NT2/D1 (cell line): ENCODE measurements around the gene NTN4.

ENCODE experiments used
- DNase-seq: peaks from one replicate; pipeline ENCODE4 v3.0.0-alpha.2; 2011; ENCODE audit warnings: low read depth, low spot score
- H3K27me3 ChIP-seq: 2 replicates; pipeline ENCODE4 v1.6.0; 2011; ENCODE audit warnings: mild to moderate bottlenecking; ENCODE audit not compliant: insufficient read length, insufficient read depth
- H3K36me3 ChIP-seq: 2 replicates; pipeline ENCODE4 v1.6.1; 2011; ENCODE audit warnings: mild to moderate bottlenecking, low read length, mixed read lengths; ENCODE audit not compliant: insufficient read depth, insufficient read length
- H3K4me1 ChIP-seq: 2 replicates; pipeline ENCODE4 v1.5.1; 2011; ENCODE audit not compliant: insufficient read depth, insufficient read length
- H3K4me3 ChIP-seq: 2 replicates; pipeline ENCODE4 v1.5.1; 2011; ENCODE audit warnings: low read depth; ENCODE audit not compliant: insufficient read length
- H3K9ac ChIP-seq: 2 replicates; pipeline ENCODE4 v1.6.0; 2011; ENCODE audit warnings: low read depth; ENCODE audit not compliant: insufficient read length
- H3K9me3 ChIP-seq: 2 replicates; pipeline ENCODE4 v1.5.1; 2011; ENCODE audit warnings: mild to moderate bottlenecking, low read length; ENCODE audit not compliant: insufficient read depth
- SUZ12 ChIP-seq: IDR thresholded peaks from 2 replicates; pipeline ENCODE4 v1.6.1; 2011; ENCODE audit not compliant: insufficient read length, insufficient read depth; ENCODE audit errors: extremely low read depth
- YY1 ChIP-seq: IDR thresholded peaks from 2 replicates; pipeline ENCODE4 v1.6.1; 2011; ENCODE audit not compliant: insufficient read length, insufficient read depth
- ZNF274 ChIP-seq: IDR thresholded peaks from 2 replicates; pipeline ENCODE4 v1.6.1; 2011; ENCODE audit warnings: mild to moderate bottlenecking, low read depth, low read length

NTN4 gene

DNA sequence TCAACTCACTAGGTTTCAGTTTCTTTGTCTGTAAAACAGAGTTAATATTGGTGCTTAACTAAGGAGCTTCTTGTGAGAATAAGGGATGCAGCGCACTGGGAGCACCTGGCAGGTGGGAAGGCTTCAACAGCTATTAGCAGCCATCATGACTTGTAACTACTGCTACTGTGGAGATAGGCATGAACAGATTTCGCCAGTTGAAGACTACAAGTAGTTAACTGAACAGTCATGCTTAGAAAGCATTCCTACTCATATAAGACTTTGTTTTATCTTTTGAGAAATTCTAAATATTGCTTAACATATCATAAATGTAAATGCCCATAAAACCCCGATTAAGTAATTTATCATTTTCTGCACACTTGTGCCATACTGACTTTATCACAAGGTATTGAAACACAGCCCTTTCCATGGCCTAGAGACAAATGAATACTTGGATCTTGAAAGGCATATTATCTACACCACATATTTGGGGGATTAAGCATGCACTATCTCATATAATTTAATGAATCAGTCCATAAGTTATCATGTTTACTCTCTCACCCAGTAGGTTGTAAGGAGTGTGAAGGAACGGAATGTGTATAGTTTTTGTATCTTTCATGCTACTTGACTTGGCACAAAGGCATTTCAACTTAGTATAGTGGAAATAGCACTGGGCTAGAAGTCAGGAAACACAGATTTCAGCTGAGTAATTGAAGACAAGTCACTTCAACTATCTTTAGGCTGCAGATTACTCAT lies 16.1 kb downstream of the NTN4 start:
- Histone ChIP-seq H3K9me3 (peaks cover 15% of the 10 kb centered on the region; the same call in 1 of the 2 replicates), H3K36me3 (no peaks in the 10 kb centered on the region), H3K4me1 (no peaks in the 10 kb centered on the region), H3K4me3 (no peak overlapping the region), H3K9ac (no peak overlapping the region), H3K27me3 (no peaks in the 10 kb centered on the region)
- no peak for DNase-seq
- no peak for TF ChIP-seq ZNF274
- no peak for TF ChIP-seq SUZ12
- no peak for TF ChIP-seq YY1

- no peak for TF ChIP-seq ZNF274
- TF ChIP-seq SUZ12, result no peak
- no peak for TF ChIP-seq YY1
- no peaks in the 10 kb centered on the region for H3K36me3 ChIP-seq
Observed at GRCh38 chr12:95773320-95773719, 17.2 kb downstream of the NTN4 start.

GRCh38 chr12:95767703-95768102 lies 22.9 kb downstream of the NTN4 start:
- DNase-seq, result no peak
- Histone ChIP-seq H3K4me1 (no peaks in the 10 kb centered on the region), H3K9me3 (no peaks in the 10 kb centered on the region), H3K36me3 (no peaks in the 10 kb centered on the region), H3K9ac (no peak overlapping the region), H3K27me3 (no peaks in the 10 kb centered on the region), H3K4me3 (no peak overlapping the region)
- TF ChIP-seq YY1, result no peak
- TF ChIP-seq ZNF274, result no peak
- TF ChIP-seq SUZ12, result no peak

More at GRCh38 chr12:95773320-95773719, 17.2 kb downstream of the NTN4 start:
- no peak for DNase-seq
- Histone ChIP-seq H3K4me3 (no peak overlapping the region), H3K9me3 (peaks cover 15% of the 10 kb centered on the region; the same call in 1 of the 2 replicates), H3K27me3 (no peaks in the 10 kb centered on the region), H3K9ac (no peak overlapping the region), H3K4me1 (no peaks in the 10 kb centered on the region)

DNA sequence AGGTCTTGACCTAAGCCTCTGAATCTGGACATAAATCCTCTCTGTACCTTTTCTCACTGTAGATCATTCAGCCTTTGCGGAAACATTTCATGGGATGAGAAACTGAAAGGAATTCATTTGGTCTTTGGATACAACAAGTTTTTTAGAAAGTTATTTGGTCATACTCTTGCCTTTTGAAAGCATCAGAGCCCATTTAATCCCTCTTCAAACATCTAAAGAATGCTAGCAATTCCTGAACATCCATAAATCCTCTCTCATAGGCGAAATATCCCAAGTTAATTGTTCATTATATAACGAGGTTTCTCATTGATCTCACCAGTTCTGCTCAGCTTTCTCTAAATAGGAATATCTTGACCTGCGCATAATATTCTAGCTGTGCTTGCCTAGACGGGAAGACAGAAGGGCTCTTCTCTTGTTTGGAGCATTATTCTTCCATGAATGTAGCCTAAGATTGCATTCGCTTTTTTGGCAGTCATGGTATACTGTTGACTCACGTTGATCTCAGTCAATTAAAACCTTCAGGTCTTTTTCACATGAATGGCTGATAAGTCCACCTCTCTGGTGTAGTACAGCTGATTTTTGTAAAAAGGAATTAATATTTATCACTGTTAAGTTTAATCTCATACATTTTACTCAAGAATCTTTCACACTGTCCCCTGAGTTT lies 24.1 kb downstream of the NTN4 start:
- DNase-seq, result no peak

GRCh38 chr12:95764848-95765247 lies 25.7 kb downstream of the NTN4 start:
- Histone ChIP-seq H3K4me1 (no peaks in the 10 kb centered on the region), H3K27me3 (no peaks in the 10 kb centered on the region)
- TF ChIP-seq SUZ12 (no peak), YY1 (no peak), ZNF274 (no peak)

More for the DNA sequence above, 24.1 kb downstream of the NTN4 start:
- no peaks in the 10 kb centered on the region for H3K4me1 ChIP-seq
- TF ChIP-seq ZNF274 (no peak), SUZ12 (no peak), YY1 (no peak)
- H3K27me3 ChIP-seq, result no peaks in the 10 kb centered on the region
- H3K9ac ChIP-seq, result no peak overlapping the region
- no peaks in the 10 kb centered on the region for H3K36me3 ChIP-seq
- no peak overlapping the region for H3K4me3 ChIP-seq
- H3K9me3 ChIP-seq, result no peaks in the 10 kb centered on the region

GRCh38 chr12:95763809-95764253 lies 26.7 kb downstream of the NTN4 start:
- Histone ChIP-seq H3K36me3 (no peaks in the 10 kb centered on the region), H3K4me3 (no peak overlapping the region), H3K27me3 (no peaks in the 10 kb centered on the region), H3K4me1 (no peaks in the 10 kb centered on the region), H3K9ac (no peak overlapping the region), H3K9me3 (no peaks in the 10 kb centered on the region)
- TF ChIP-seq YY1 (no peak), ZNF274 (no peak), SUZ12 (no peak)
- DNase-seq, result no peak

More at GRCh38 chr12:95764848-95765247, 25.7 kb downstream of the NTN4 start:
- DNase-seq, result no peak
- no peak overlapping the region for H3K4me3 ChIP-seq
- no peaks in the 10 kb centered on the region for H3K9me3 ChIP-seq
- no peaks in the 10 kb centered on the region for H3K36me3 ChIP-seq
- H3K9ac ChIP-seq, result no peak overlapping the region

- no peak overlapping the region for H3K4me3 ChIP-seq
- TF ChIP-seq YY1 (no peak), SUZ12 (no peak), ZNF274 (no peak)
- H3K27me3 ChIP-seq, result peaks cover 1% of the 10 kb centered on the region
- H3K9ac ChIP-seq, result no peak overlapping the region
- DNase-seq, result no peak
- no peaks in the 10 kb centered on the region for H3K4me1 ChIP-seq
- no peaks in the 10 kb centered on the region for H3K36me3 ChIP-seq
- no peaks in the 10 kb centered on the region for H3K9me3 ChIP-seq
Observed at GRCh38 chr12:95762123-95762785, 28.3 kb downstream of the NTN4 start.
